ENCODE data around the gene SBK2. TPM values are rescaled to one million over a fixed set of nuclear protein-coding genes. Genes with fewer than 3 reads are reported as not detected.

Gene SBK2
- total RNA-seq, 1 donor from 2014 or later = 1.0 TPM

GRCh38 chr19:55559684-55560083, 22.8 kb upstream of the SBK2 start:
- Histone ChIP-seq H3K27me3 (ENCODE audit: control insufficient read depth in 3 of 3, insufficient read depth in 3 of 3, low read length in 3 of 3) (no peaks in the 10 kb centered on the region), H3K4me3 (ENCODE audit: low read length in 3 of 3) (no peak overlapping the region), H3K4me1 (ENCODE audit: control insufficient read depth in 3 of 3, insufficient read depth in 3 of 3, low read length in 3 of 3) (peaks cover 14 to 30% (median 23%) of the 10 kb centered on the region in 3 donors), H3K9me3 (ENCODE audit: control insufficient read depth in 3 of 3, low read length in 3 of 3) (no peaks in the 10 kb centered on the region), H3K27ac (ENCODE audit: low read depth, low read length) (no peak overlapping the region), H3K36me3 (ENCODE audit: control insufficient read depth in 3 of 3, insufficient read depth in 3 of 3, low read length in 3 of 3) (no peaks in the 10 kb centered on the region), H3K9ac (ENCODE audit: low read depth in 1 of 3, low read length in 3 of 3) (no peak overlapping the region)

GRCh38 chr19:55554741-55555152, 17.8 kb upstream of the SBK2 start:
- Histone ChIP-seq H3K4me3 (ENCODE audit: low read length in 3 of 3) (peak overlapping the region in 2 of 3 donors; percentile 15 to 70), H3K9ac (ENCODE audit: low read depth in 1 of 3, low read length in 3 of 3) (peak overlapping the region; percentile 54 to 79 (median 65)), H3K27ac (ENCODE audit: low read depth, low read length) (peak overlapping the region; percentile 56), H3K36me3 (ENCODE audit: control insufficient read depth in 3 of 3, insufficient read depth in 3 of 3, low read length in 3 of 3) (no peaks in the 10 kb centered on the region), H3K9me3 (ENCODE audit: control insufficient read depth in 3 of 3, low read length in 3 of 3) (no peaks in the 10 kb centered on the region), H3K27me3 (ENCODE audit: control insufficient read depth in 3 of 3, insufficient read depth in 3 of 3, low read length in 3 of 3) (no peaks in the 10 kb centered on the region), H3K4me1 (ENCODE audit: control insufficient read depth in 3 of 3, insufficient read depth in 3 of 3, low read length in 3 of 3) (peaks cover 22 to 47% (median 38%) of the 10 kb centered on the region in 3 donors)

GRCh38 chr19:55554302-55554701, 17.4 kb upstream of the SBK2 start:
- peak overlapping the region; percentile 54 to 79 (median 65) for H3K9ac ChIP-seq (ENCODE audit: low read depth in 1 of 3, low read length in 3 of 3)
- no peaks in the 10 kb centered on the region for H3K36me3 ChIP-seq (ENCODE audit: control insufficient read depth in 3 of 3, insufficient read depth in 3 of 3, low read length in 3 of 3)
- H3K4me1 ChIP-seq (ENCODE audit: control insufficient read depth in 3 of 3, insufficient read depth in 3 of 3, low read length in 3 of 3) = peaks cover 25 to 51% (median 41%) of the 10 kb centered on the region in 3 donors
- peak overlapping the region in 1 of 3 donors; percentile 41 for H3K4me3 ChIP-seq (ENCODE audit: low read length in 3 of 3)
- no peaks in the 10 kb centered on the region for H3K27me3 ChIP-seq (ENCODE audit: control insufficient read depth in 3 of 3, insufficient read depth in 3 of 3, low read length in 3 of 3)
- H3K27ac ChIP-seq (ENCODE audit: low read depth, low read length) = peak overlapping the region; percentile 56
- H3K9me3 ChIP-seq (ENCODE audit: control insufficient read depth in 3 of 3, low read length in 3 of 3) = no peaks in the 10 kb centered on the region

GRCh38 chr19:55553217-55554182, 16.6 kb upstream of the SBK2 start:
- Histone ChIP-seq H3K4me1 (ENCODE audit: control insufficient read depth in 3 of 3, insufficient read depth in 3 of 3, low read length in 3 of 3) (peaks cover 26 to 52% (median 42%) of the 10 kb centered on the region in 3 donors), H3K9ac (ENCODE audit: low read depth in 1 of 3, low read length in 3 of 3) (peak overlapping the region in 1 of 3 donors; percentile 41), H3K4me3 (ENCODE audit: low read length in 3 of 3) (peak overlapping the region in 1 of 3 donors; percentile 41), H3K27ac (ENCODE audit: low read depth, low read length) (peak overlapping the region; percentile 56), H3K36me3 (ENCODE audit: control insufficient read depth in 3 of 3, insufficient read depth in 3 of 3, low read length in 3 of 3) (no peaks in the 10 kb centered on the region), H3K9me3 (ENCODE audit: control insufficient read depth in 3 of 3, low read length in 3 of 3) (no peaks in the 10 kb centered on the region), H3K27me3 (ENCODE audit: control insufficient read depth in 3 of 3, insufficient read depth in 3 of 3, low read length in 3 of 3) (no peaks in the 10 kb centered on the region)

- no peak overlapping the region for H3K27ac ChIP-seq (ENCODE audit: low read depth, low read length)
- H3K9ac ChIP-seq (ENCODE audit: low read depth in 1 of 3, low read length in 3 of 3) = peak overlapping the region in 1 of 3 donors; percentile 45
- H3K4me1 ChIP-seq (ENCODE audit: control insufficient read depth in 3 of 3, insufficient read depth in 3 of 3, low read length in 3 of 3) = peaks cover 32 to 54% (median 46%) of the 10 kb centered on the region in 3 donors
- no peaks in the 10 kb centered on the region for H3K27me3 ChIP-seq (ENCODE audit: control insufficient read depth in 3 of 3, insufficient read depth in 3 of 3, low read length in 3 of 3)
- no peaks in the 10 kb centered on the region for H3K9me3 ChIP-seq (ENCODE audit: control insufficient read depth in 3 of 3, low read length in 3 of 3)
- H3K36me3 ChIP-seq (ENCODE audit: control insufficient read depth in 3 of 3, insufficient read depth in 3 of 3, low read length in 3 of 3) = no peaks in the 10 kb centered on the region
- H3K4me3 ChIP-seq (ENCODE audit: low read length in 3 of 3) = no peak overlapping the region
These were observed 15.7 kb upstream of the SBK2 start for GRCh38 chr19:55552620-55553019.

- Histone ChIP-seq H3K4me1 (ENCODE audit: control insufficient read depth in 3 of 3, insufficient read depth in 3 of 3, low read length in 3 of 3) (peaks cover 32 to 55% (median 46%) of the 10 kb centered on the region in 3 donors), H3K9ac (ENCODE audit: low read depth in 1 of 3, low read length in 3 of 3) (no peak overlapping the region), H3K4me3 (ENCODE audit: low read length in 3 of 3) (no peak overlapping the region), H3K9me3 (ENCODE audit: control insufficient read depth in 3 of 3, low read length in 3 of 3) (no peaks in the 10 kb centered on the region), H3K27ac (ENCODE audit: low read depth, low read length) (no peak overlapping the region), H3K27me3 (ENCODE audit: control insufficient read depth in 3 of 3, insufficient read depth in 3 of 3, low read length in 3 of 3) (no peaks in the 10 kb centered on the region), H3K36me3 (ENCODE audit: control insufficient read depth in 3 of 3, insufficient read depth in 3 of 3, low read length in 3 of 3) (no peaks in the 10 kb centered on the region)
These were observed 15.3 kb upstream of the SBK2 start for GRCh38 chr19:55552206-55552605.

- Histone ChIP-seq H3K4me1 (ENCODE audit: control insufficient read depth in 3 of 3, insufficient read depth in 3 of 3, low read length in 3 of 3) (peaks cover 47 to 68% (median 64%) of the 10 kb centered on the region in 3 donors), H3K36me3 (ENCODE audit: control insufficient read depth in 3 of 3, insufficient read depth in 3 of 3, low read length in 3 of 3) (no peaks in the 10 kb centered on the region), H3K27me3 (ENCODE audit: control insufficient read depth in 3 of 3, insufficient read depth in 3 of 3, low read length in 3 of 3) (no peaks in the 10 kb centered on the region), H3K4me3 (ENCODE audit: low read length in 3 of 3) (peak overlapping the region; percentile 32 to 64 (median 48)), H3K9me3 (ENCODE audit: control insufficient read depth in 3 of 3, low read length in 3 of 3) (no peaks in the 10 kb centered on the region), H3K9ac (ENCODE audit: low read depth in 1 of 3, low read length in 3 of 3) (peak overlapping the region; percentile 65 to 81 (median 77)), H3K27ac (ENCODE audit: low read depth, low read length) (peak overlapping the region; percentile 92)
These were observed 13.4 kb upstream of the SBK2 start for GRCh38 chr19:55550321-55550650.

GRCh38 chr19:55549500-55550320, 12.8 kb upstream of the SBK2 start:
- H3K27me3 ChIP-seq (ENCODE audit: control insufficient read depth in 3 of 3, insufficient read depth in 3 of 3, low read length in 3 of 3) = no peaks in the 10 kb centered on the region
- H3K9me3 ChIP-seq (ENCODE audit: control insufficient read depth in 3 of 3, low read length in 3 of 3) = no peaks in the 10 kb centered on the region
- H3K36me3 ChIP-seq (ENCODE audit: control insufficient read depth in 3 of 3, insufficient read depth in 3 of 3, low read length in 3 of 3) = no peaks in the 10 kb centered on the region
- peaks cover 44 to 66% (median 63%) of the 10 kb centered on the region in 3 donors for H3K4me1 ChIP-seq (ENCODE audit: control insufficient read depth in 3 of 3, insufficient read depth in 3 of 3, low read length in 3 of 3)
- H3K4me3 ChIP-seq (ENCODE audit: low read length in 3 of 3) = peak overlapping the region; percentile 32 to 64 (median 48)
- H3K9ac ChIP-seq (ENCODE audit: low read depth in 1 of 3, low read length in 3 of 3) = peak overlapping the region; percentile 65 to 81 (median 77)
- H3K27ac ChIP-seq (ENCODE audit: low read depth, low read length) = peak overlapping the region; percentile 92

- Histone ChIP-seq H3K27ac (ENCODE audit: low read depth, low read length) (peak overlapping the region; percentile 96), H3K27me3 (ENCODE audit: control insufficient read depth in 3 of 3, insufficient read depth in 3 of 3, low read length in 3 of 3) (no peaks in the 10 kb centered on the region), H3K9me3 (ENCODE audit: control insufficient read depth in 3 of 3, low read length in 3 of 3) (no peaks in the 10 kb centered on the region), H3K36me3 (ENCODE audit: control insufficient read depth in 3 of 3, insufficient read depth in 3 of 3, low read length in 3 of 3) (no peaks in the 10 kb centered on the region), H3K4me1 (ENCODE audit: control insufficient read depth in 3 of 3, insufficient read depth in 3 of 3, low read length in 3 of 3) (peaks cover 36 to 54% (median 44%) of the 10 kb centered on the region in 3 donors), H3K4me3 (ENCODE audit: low read length in 3 of 3) (peak overlapping the region in 1 of 3 donors; percentile 29), H3K9ac (ENCODE audit: low read depth in 1 of 3, low read length in 3 of 3) (peak overlapping the region; percentile 50 to 77 (median 57))
These were observed 10.1 kb upstream of the SBK2 start for GRCh38 chr19:55546822-55547614.

Measured in skeletal muscle tissue (tissue), 4 donors.